Left kidney (tissue), 2 donors: Measurements from ENCODE around the gene SLC8A1. TPM values are rescaled to one million over a fixed set of nuclear protein-coding genes. Genes with fewer than 3 reads are reported as not detected.

Experiments used
- DNase-seq: peaks from one replicate; pipeline ENCODE4 v3.0.0-alpha.2; 2013
- polyA plus RNA-seq: library from polyadenylated mRNA; unstranded; fragments of 120-200 nt; gene quantifications from one replicate; pipeline ENCODE4 v1.2.1, GENCODE V29; 2013; ENCODE audit not compliant: insufficient read length

The SLC8A1 gene
- polyA plus RNA-seq, 1 donor, result 73.0 TPM

- DNase-seq, result no peak
Observed at GRCh38 chr2:40311026-40311425, 140.9 kb downstream of the SLC8A1 start.

- DNase-seq, result no peak
Observed at GRCh38 chr2:40310303-40310702, 141.6 kb downstream of the SLC8A1 start.

- DNase-seq, result no peak
Observed at GRCh38 chr2:40304340-40304739, 147.6 kb downstream of the SLC8A1 start.

DNA sequence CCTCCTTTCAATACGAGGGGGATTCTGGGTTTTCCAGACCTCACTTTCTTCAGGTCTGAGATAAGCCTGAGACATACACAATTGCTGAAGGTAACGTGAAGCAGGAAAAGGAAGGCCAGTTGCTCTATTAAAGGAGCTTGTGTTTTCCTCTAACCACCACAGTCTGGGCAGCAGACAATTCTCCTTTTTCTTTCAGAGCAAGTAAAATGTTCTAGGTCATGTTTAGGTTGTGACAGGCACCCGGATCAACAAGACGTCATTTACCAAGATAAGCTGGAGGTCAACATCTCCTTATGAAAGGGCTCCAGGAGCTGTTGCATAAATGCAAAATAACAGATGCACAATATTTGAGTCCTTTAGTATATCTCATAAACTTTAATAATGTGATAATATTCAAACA lies 148.1 kb downstream of the SLC8A1 start:
- DNase-seq, result no peak

GRCh38 chr2:40302751-40303325 lies 149.1 kb downstream of the SLC8A1 start:
- no peak for DNase-seq

DNA sequence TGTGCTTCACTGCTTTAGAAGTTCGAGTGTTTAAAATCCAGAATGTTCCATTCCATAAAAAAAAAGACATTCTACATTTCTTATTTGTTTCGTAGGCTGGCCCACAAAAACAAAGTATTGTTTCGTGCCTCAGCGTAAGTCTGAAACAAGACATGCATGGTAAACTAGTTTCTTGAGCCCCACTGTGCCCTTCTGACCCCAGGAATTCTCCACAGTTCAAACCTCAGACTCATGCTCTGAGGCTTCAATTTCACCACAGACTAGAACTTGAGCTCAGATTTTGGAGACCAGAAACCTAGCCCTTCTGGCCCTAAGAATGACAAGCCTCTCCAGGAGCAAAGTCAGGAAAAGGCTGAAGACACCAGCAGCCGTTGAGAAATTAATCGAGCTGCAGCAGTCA lies 151.5 kb downstream of the SLC8A1 start:
- DNase-seq, result no peak

DNA sequence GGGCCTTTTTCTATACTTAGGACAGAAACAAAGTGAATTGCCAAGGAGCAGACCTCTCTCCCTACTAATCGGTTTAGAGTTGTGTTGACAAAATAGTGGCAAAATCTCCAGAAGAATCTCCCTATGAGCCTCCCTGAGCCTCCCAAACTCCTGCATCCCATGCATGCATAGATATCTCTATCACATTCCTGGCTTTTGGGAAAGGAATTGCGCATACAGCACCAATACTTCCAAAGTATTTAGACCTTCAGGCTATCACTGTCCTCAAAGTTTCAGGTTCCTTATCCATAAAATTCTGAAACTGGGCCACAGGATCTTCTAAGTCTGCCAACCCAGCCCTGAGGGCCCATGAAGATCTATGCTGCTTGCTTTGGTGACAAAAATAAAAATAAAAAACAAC lies 152.1 kb downstream of the SLC8A1 start:
- no peak for DNase-seq

- DNase-seq, result no peak
Observed at GRCh38 chr2:40299173-40299572, 152.7 kb downstream of the SLC8A1 start.

- DNase-seq, result no peak
Observed at GRCh38 chr2:40298026-40298425, 153.9 kb downstream of the SLC8A1 start.

DNA sequence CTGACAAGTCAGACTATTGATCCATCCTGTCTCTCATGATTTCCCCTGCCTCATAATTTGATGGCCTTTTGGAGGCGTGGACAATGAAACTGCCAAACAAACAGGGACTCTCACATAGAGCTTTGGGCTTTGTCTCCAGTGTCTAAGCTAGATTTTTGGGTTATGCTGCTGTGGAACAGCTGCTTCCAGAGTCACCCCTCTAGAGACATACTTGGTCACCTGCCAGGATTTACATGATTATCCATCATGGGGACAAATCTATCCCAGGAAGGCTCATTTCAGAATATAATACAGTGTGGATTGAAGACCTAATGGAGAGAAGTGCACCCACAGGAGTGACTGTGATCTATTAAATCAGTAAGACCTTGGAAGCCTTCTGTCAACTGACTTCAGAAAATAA lies 159.6 kb downstream of the SLC8A1 start:
- no peak for DNase-seq

- DNase-seq, result no peak
Observed at GRCh38 chr2:40289771-40290404, 162.0 kb downstream of the SLC8A1 start.

GRCh38 chr2:40287773-40288172 lies 164.1 kb downstream of the SLC8A1 start:
- DNase-seq, result no peak

- no peak for DNase-seq
Observed at GRCh38 chr2:40287195-40287594, 164.7 kb downstream of the SLC8A1 start.

GRCh38 chr2:40286721-40287120 lies 165.2 kb downstream of the SLC8A1 start:
- no peak for DNase-seq

- no peak for DNase-seq
Observed at GRCh38 chr2:40285391-40285790, 166.5 kb downstream of the SLC8A1 start.

- DNase-seq, result no peak
Observed at GRCh38 chr2:40284797-40285196, 167.1 kb downstream of the SLC8A1 start.

DNA sequence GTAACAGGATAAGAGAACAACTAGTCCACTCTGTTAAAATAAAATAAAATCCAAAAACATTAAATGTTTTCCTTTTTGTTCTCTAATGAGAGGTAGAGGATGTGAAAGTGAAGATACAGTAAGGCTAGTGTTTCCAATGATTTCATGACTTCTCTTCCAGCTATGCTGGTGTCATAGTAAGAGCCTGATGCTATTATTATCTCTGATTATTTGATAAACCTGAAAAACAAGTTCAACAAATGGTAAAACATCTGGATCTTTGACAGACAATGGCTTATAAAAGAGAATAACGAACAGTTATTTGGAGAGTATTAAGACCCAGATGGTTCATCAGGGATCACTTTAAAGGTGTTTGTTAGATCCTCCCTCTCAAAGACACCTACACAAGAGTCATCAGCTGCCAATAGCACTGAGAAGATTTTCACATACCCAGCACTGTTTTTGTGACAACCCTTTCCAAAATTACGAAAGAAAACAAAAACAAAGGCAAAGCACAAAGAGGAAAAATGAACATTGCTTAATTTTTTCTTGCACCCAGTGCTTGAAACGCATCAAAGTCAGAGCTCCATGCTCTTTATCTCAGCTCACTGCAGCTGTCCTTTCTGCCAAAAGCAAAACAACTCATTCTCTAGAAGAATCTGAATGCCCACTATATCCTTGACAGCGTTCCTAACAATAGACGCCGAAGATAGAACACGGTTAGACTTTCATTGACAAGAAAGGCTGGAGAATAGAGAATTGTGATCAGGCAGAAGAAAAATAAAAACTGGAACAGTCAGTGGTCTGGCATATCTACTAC lies 168.6 kb downstream of the SLC8A1 start:
- DNase-seq, result no peak

DNA sequence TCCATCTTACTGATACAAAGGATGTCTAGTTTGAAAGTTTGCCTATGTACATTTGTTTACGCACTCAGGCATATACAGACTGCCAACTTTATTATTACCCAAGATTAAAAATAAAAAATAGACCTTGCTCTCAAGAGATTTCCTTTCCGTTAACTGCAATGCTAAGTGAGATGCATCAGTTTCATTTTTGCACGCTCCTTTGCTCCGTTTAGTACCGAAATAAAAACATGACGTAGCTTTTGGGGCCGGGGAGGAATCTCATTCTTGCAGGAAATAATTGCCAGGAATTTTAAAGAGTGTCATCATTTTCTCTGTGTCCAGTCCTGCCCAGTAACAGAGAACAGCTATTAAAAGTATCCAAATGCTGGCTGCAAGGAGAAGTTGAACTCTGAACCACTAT lies 169.5 kb downstream of the SLC8A1 start:
- DNase-seq, result no peak

DNA sequence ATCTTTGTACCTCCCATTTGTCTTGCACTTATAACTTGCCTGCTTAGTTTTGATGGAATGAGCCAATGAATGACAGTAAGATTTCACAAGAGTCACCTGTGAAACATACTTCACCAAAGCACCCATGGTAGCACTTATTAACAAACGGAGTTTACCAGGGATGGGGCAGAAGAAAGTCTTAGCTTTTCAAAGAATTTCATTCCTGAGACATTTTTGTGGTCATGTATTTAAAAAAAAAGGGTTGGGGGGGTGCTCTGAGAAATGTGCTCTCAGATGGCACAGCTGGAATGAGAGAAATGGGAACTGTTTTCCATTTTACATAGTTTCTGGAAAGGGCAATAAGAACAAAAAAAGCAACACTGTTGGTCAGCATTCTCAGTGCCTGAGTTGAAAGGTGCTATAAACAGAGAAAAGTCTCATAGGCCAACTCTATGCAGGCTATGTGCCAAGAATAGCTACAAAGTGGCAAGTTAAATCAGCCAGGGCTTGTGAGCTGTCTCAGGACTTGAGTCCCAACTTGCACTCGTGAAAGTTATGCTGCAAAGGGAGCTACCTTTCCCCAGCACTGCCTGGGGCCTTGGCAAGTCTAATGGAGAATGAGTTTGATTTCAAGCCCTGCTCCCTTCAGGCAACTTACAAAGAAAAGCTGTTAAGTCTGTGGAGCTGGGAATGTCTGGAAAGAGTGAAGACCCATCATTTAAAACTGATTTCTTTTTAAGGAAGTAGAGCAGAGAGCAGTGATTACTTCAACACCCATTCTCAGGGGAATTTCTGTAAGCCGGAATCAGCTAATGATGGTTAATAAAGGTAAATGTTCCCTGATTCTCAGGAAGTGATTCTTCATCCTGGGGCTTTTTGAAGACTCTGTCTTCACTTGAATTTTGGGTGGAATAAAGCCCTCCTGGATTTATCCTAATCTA lies 170.6 kb downstream of the SLC8A1 start:
- DNase-seq, result no peak

- no peak for DNase-seq
Observed at GRCh38 chr2:40279482-40279881, 172.4 kb downstream of the SLC8A1 start.

DNA sequence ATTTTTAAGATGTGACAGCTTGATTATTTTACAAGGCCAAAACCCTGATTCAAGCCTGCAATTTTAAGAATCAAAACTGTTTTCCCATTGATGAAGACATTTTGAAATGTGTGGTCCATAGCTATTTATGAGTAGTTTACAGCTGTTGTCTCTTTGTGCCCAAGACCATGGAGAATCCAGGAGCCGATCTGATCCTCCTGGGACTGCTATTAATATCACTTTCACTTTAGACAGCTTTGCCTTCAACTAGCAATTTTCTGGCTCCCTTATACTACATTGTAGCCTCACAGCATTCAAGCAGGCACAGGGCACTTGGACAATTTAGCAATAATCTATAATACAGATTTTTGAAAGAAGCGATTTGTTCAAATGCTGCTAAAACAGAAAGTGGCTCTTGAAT lies 172.9 kb downstream of the SLC8A1 start:
- DNase-seq, result no peak

GRCh38 chr2:40276076-40276475 lies 175.8 kb downstream of the SLC8A1 start:
- no peak for DNase-seq
